Measurements from ENCODE around the gene ATIC.

DNA sequence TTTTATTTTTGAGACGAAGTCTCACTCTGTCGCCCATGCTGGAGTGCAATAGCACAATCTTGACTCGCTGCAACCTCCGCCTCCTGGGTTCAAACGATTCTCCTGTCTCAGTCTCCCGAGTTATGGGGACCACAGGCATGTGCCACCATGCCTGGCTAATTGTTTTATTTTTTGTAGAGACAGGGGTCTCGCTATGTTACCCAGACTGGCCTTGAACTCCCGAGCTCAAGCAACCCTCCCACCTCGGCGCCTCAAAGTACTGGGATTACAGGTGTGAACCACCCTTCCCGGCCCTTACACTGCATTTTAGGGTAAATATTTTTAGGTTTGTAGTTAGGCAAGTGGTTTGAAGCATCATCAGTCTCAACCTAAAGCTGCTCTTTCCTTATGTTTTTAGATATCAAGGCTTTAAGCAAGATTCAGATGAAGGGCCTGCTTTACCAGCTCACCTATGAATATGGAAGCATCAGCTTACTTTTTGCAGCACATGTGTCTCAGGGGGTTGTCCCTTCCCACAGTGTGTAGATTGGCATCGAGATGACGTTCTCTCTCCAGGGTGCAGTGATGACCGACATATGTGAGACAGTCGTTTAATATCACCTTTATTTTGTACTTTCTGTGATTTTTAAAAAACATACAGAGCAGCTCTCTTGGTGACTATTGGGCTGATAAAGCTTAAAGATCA, 47.2 kb downstream of the ATIC start:
- TF ChIP-seq, protein P1, sequence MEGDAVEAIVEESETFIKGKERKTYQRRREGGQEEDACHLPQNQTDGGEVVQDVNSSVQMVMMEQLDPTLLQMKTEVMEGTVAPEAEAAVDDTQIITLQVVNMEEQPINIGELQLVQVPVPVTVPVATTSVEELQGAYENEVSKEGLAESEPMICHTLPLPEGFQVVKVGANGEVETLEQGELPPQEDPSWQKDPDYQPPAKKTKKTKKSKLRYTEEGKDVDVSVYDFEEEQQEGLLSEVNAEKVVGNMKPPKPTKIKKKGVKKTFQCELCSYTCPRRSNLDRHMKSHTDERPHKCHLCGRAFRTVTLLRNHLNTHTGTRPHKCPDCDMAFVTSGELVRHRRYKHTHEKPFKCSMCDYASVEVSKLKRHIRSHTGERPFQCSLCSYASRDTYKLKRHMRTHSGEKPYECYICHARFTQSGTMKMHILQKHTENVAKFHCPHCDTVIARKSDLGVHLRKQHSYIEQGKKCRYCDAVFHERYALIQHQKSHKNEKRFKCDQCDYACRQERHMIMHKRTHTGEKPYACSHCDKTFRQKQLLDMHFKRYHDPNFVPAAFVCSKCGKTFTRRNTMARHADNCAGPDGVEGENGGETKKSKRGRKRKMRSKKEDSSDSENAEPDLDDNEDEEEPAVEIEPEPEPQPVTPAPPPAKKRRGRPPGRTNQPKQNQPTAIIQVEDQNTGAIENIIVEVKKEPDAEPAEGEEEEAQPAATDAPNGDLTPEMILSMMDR (IDR thresholded peaks at IDR 0.05), result no peak
- no peak for TF ChIP-seq POLR2AphosphoS5 (IDR thresholded peaks at IDR 0.05)
